K562 (cell line): Measurements from ENCODE around the gene CEND1. TPM values are rescaled to one million over a fixed set of nuclear protein-coding genes. Genes with fewer than 3 reads are reported as not detected.

Experiments used
- CCNT2 ChIP-seq: IDR thresholded peaks from 2 replicates; pipeline ENCODE4 v1.6.1; 2011; ENCODE audit warnings: borderline replicate concordance, low read depth, mild to moderate bottlenecking, moderate library complexity, mixed read lengths, low read length; ENCODE audit not compliant: insufficient read length; ENCODE audit errors: extremely low read depth
- CREM ChIP-seq: IDR thresholded peaks from 2 replicates; pipeline ENCODE4 v1.6.1; 2014; ENCODE audit warnings: antibody characterized with exemption, low read depth
- DACH1 ChIP-seq: fragments of 450-650 bp; IDR thresholded peaks from 2 replicates; pipeline ENCODE4 v1.6.1; 2018; ENCODE audit not compliant: partially characterized antibody
- EP400 ChIP-seq: fragments of 450-650 bp; IDR thresholded peaks from 2 replicates; pipeline ENCODE4 v1.6.1; 2017; ENCODE audit warnings: antibody characterized with exemption, mild to moderate bottlenecking, moderate library complexity
- GTF2E2 ChIP-seq: fragments of 200-800 bp; sonication (Bioruptor generic); IDR thresholded peaks from 2 replicates; pipeline ENCODE4 v1.6.1; 2016; ENCODE audit warnings: missing genetic modification characterization, missing compliant biosample characterization
- HNRNPUL1 ChIP-seq: fragments of 200-400 bp; formaldehyde crosslinking; IDR thresholded peaks from 2 replicates; pipeline ENCODE4 v1.6.1; 2017; ENCODE audit warnings: low read length
- MAFG ChIP-seq: fragments of 450-650 bp; conservative IDR thresholded peaks from 2 replicates; pipeline ENCODE4 v1.6.1; 2016; ENCODE audit warnings: missing genetic modification characterization, missing compliant biosample characterization
- RBFOX2 ChIP-seq: fragments of 200-400 bp; formaldehyde crosslinking; IDR thresholded peaks from 2 replicates; pipeline ENCODE4 v1.6.1; 2017; ENCODE audit warnings: low read depth, mild to moderate bottlenecking, low read length, moderate library complexity
- RBM34 ChIP-seq: fragments of 200-400 bp; formaldehyde crosslinking; IDR thresholded peaks from 2 replicates; pipeline ENCODE4 v1.6.1; 2018; ENCODE audit warnings: low read length, borderline replicate concordance; ENCODE audit not compliant: insufficient read depth
- SUPT5H ChIP-seq: fragments of 450-650 bp; IDR thresholded peaks from 2 replicates; pipeline ENCODE4 v1.6.1; 2016
- ZNF589 ChIP-seq: fragments of 200-800 bp; sonication (Bioruptor generic); IDR thresholded peaks from 2 replicates; pipeline ENCODE4 v1.6.1; 2016; ENCODE audit warnings: low read depth, missing genetic modification characterization, missing compliant biosample characterization
- polyA plus RNA-seq, 8 experiments: library from polyadenylated mRNA; depleted of rRNA in 4 of 8; stranded (reverse) in 5 of 8; unstranded in 3 of 8; fragments of >200 nt; fragmentation: Nextera tagmentation in 2 of 8; fragmentation: Illumina TruSeq in 1 of 8; extraction: Ambion mirVana in 2 of 8; extraction: Trizol in 1 of 8; gene quantifications; 2 replicates each; pipeline versions ENCODE4 v1.2.1 to v1.2.3, GENCODE V29; 2011 to 2014; ENCODE audit warnings: inconsistent platforms in 1 of 8, missing spikeins in 1 of 8
- total RNA-seq, 7 experiments: library from RNA; depleted of rRNA in 6 of 7; stranded (reverse); fragments of >200 nt in 6 of 7; fragmentation: Illumina TruSeq in 2 of 7; extraction: Trizol in 2 of 7; gene quantifications; 2 replicates each; pipeline versions ENCODE4 v1.2.1 to v1.2.3, GENCODE V29; 2011 to 2021; ENCODE audit warnings: low replicate concordance in 1 of 7
- TF ChIP-seq, protein P1 (sequence below): fragments of 450-650 bp; IDR thresholded peaks from 2 replicates; pipeline ENCODE4 v1.6.1; 2016; ENCODE audit warnings: antibody characterized with exemption
- TF ChIP-seq, protein P2 (sequence below): fragments of 450-650 bp; IDR thresholded peaks from 2 replicates; pipeline ENCODE4 v1.6.1; 2018; ENCODE audit warnings: mild to moderate bottlenecking, low read depth; ENCODE audit not compliant: partially characterized antibody
- TF ChIP-seq, protein P3 (sequence below): sonication (generic); formaldehyde crosslinking; IDR thresholded peaks from 2 replicates; pipeline ENCODE4 v1.9.0; 2022; ENCODE audit warnings: mild to moderate bottlenecking, missing genetic modification reagents
- TF ChIP-seq, protein P4 (sequence below): sonication (generic); formaldehyde crosslinking; IDR thresholded peaks from 2 replicates; pipeline ENCODE4 v1.8.0; 2022; ENCODE audit warnings: mild to moderate bottlenecking, missing genetic modification reagents
- TF ChIP-seq, protein P5 (sequence below): fragments of 450-650 bp; IDR thresholded peaks from 2 replicates; pipeline ENCODE4 v1.7.1; 2018; ENCODE audit warnings: mild to moderate bottlenecking, low read depth; ENCODE audit not compliant: partially characterized antibody

The CEND1 gene
- total and polyA plus RNA-seq, 9 of the 15 experiments (the other 6 are each of a cell fraction or from before 2014, with no cell fraction given), result 0.13 to 0.18 (median 0.16) TPM; not detected in 6

DNA sequence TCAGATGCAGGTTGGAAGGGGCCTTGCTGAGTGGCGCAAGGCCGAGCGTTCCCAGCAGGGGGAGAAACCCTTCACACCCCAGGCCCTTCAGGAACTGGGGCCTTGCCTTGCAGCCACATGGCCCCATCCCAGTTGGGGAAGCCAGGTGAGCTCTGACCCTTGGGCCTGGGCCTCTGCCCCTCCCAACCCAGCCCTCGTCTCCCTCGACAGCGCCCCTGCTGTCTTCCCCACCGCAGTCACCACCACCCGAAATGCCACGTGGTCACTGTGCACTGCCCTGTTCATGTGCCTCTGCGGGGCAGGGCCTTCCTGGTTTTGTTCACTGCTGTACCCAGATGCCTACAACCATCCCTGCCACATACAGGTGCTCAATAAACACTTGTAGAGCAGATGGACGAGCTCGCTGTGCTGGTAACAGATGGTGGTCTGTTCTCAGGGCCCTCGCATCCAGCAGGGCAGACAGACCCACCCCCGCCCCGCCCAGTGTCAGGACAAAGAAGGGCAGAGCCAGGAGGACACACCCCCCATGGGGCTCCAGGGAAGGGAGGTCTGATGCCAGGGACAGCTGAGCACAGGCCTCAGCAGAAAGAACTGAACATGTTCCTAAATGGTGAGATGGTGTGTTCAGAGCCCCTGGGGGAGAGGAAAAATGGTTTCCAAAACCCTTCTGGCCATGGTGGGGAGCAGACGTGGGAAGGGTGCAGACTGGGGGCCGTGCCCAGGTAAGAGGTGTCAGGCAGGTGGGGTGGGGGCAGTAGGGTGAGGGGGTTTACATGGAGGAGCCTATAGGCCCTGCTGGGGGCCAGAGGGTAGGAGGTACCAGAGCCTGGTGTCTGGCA is 48.8 kb upstream of the CEND1 start (continued):
- no peak for TF ChIP-seq GTF2E2 (tag)
- no peak for TF ChIP-seq MAFG (tag)
- TF ChIP-seq, protein P1, sequence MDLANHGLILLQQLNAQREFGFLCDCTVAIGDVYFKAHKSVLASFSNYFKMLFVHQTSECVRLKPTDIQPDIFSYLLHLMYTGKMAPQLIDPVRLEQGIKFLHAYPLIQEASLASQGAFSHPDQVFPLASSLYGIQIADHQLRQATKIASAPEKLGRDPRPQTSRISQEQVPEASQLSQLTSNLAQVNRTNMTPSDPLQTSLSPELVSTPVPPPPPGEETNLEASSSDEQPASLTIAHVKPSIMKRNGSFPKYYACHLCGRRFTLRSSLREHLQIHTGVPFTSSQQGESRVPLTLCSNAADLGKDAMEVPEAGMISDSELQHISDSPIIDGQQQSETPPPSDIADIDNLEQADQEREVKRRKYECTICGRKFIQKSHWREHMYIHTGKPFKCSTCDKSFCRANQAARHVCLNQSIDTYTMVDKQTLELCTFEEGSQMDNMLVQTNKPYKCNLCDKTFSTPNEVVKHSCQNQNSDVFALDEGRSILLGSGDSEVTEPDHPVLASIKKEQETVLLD, result peak; percentile 32; the same call in 1 of the 2 replicates
- TF ChIP-seq EP400, result peak; percentile 81
- TF ChIP-seq, protein P2, sequence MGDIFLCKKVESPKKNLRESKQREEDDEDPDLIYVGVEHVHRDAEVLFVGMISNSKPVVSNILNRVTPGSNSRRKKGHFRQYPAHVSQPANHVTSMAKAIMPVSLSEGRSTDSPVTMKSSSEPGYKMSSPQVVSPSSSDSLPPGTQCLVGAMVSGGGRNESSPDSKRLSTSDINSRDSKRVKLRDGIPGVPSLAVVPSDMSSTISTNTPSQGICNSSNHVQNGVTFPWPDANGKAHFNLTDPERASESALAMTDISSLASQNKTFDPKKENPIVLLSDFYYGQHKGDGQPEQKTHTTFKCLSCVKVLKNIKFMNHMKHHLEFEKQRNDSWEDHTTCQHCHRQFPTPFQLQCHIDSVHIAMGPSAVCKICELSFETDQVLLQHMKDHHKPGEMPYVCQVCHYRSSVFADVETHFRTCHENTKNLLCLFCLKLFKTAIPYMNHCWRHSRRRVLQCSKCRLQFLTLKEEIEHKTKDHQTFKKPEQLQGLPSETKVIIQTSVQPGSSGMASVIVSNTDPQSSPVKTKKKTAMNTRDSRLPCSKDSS, result no peak
- TF ChIP-seq RBFOX2, result peak; percentile 17
- no peak for TF ChIP-seq ZNF589
- TF ChIP-seq RBM34, result no peak
- peak; percentile 66 for TF ChIP-seq SUPT5H
- TF ChIP-seq DACH1, result no peak
- TF ChIP-seq, protein P3, sequence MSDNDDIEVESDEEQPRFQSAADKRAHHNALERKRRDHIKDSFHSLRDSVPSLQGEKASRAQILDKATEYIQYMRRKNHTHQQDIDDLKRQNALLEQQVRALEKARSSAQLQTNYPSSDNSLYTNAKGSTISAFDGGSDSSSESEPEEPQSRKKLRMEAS, result peak; percentile 95
- no peak for TF ChIP-seq CCNT2
- TF ChIP-seq CREM, result peak; percentile 41; the same call in 1 of the 2 replicates
- no peak for TF ChIP-seq HNRNPUL1
- TF ChIP-seq, protein P4, sequence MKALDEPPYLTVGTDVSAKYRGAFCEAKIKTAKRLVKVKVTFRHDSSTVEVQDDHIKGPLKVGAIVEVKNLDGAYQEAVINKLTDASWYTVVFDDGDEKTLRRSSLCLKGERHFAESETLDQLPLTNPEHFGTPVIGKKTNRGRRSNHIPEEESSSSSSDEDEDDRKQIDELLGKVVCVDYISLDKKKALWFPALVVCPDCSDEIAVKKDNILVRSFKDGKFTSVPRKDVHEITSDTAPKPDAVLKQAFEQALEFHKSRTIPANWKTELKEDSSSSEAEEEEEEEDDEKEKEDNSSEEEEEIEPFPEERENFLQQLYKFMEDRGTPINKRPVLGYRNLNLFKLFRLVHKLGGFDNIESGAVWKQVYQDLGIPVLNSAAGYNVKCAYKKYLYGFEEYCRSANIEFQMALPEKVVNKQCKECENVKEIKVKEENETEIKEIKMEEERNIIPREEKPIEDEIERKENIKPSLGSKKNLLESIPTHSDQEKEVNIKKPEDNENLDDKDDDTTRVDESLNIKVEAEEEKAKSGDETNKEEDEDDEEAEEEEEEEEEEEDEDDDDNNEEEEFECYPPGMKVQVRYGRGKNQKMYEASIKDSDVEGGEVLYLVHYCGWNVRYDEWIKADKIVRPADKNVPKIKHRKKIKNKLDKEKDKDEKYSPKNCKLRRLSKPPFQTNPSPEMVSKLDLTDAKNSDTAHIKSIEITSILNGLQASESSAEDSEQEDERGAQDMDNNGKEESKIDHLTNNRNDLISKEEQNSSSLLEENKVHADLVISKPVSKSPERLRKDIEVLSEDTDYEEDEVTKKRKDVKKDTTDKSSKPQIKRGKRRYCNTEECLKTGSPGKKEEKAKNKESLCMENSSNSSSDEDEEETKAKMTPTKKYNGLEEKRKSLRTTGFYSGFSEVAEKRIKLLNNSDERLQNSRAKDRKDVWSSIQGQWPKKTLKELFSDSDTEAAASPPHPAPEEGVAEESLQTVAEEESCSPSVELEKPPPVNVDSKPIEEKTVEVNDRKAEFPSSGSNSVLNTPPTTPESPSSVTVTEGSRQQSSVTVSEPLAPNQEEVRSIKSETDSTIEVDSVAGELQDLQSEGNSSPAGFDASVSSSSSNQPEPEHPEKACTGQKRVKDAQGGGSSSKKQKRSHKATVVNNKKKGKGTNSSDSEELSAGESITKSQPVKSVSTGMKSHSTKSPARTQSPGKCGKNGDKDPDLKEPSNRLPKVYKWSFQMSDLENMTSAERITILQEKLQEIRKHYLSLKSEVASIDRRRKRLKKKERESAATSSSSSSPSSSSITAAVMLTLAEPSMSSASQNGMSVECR, result peak; percentile 40; the same call in 1 of the 2 replicates
- TF ChIP-seq, protein P5, sequence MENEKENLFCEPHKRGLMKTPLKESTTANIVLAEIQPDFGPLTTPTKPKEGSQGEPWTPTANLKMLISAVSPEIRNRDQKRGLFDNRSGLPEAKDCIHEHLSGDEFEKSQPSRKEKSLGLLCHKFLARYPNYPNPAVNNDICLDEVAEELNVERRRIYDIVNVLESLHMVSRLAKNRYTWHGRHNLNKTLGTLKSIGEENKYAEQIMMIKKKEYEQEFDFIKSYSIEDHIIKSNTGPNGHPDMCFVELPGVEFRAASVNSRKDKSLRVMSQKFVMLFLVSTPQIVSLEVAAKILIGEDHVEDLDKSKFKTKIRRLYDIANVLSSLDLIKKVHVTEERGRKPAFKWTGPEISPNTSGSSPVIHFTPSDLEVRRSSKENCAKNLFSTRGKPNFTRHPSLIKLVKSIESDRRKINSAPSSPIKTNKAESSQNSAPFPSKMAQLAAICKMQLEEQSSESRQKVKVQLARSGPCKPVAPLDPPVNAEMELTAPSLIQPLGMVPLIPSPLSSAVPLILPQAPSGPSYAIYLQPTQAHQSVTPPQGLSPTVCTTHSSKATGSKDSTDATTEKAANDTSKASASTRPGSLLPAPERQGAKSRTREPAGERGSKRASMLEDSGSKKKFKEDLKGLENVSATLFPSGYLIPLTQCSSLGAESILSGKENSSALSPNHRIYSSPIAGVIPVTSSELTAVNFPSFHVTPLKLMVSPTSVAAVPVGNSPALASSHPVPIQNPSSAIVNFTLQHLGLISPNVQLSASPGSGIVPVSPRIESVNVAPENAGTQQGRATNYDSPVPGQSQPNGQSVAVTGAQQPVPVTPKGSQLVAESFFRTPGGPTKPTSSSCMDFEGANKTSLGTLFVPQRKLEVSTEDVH, result no peak
